ENCODE data around the gene SLC39A9.

Gene SLC39A9

GRCh38 chr14:69364378-69364777 is 34.1 kb upstream of the SLC39A9 start:
- Histone ChIP-seq H3K9me3 (replicated peaks in 1 of 11) (no peaks in the 10 kb centered on the region), H3K27ac (no peak overlapping the region), H3K4me1 (peaks cover 0 to 7% (median 0%) of the 10 kb centered on the region in 10 experiments; a peak in 4 of 20 replicates), H3K4me3 (no peak overlapping the region), H3K9ac (no peak overlapping the region), H3K36me3 (peaks cover 0 to 2% (median 0%) of the 10 kb centered on the region in 11 experiments; a peak in 1 of 22 replicates), H3K4me2 (no peak overlapping the region), H3K27me3 (no peaks in the 10 kb centered on the region), H4K20me1 (no peaks in the 10 kb centered on the region; a peak in 1 of 22 replicates)
- no peak for TF ChIP-seq Cebpa-rat (IDR thresholded peaks at IDR 0.05)

GRCh38 chr14:69366069-69366468 is 32.4 kb upstream of the SLC39A9 start:
- no peak overlapping the region for H3K4me3 ChIP-seq
- no peaks in the 10 kb centered on the region for H4K20me1 ChIP-seq
- peaks cover 0 to 10% (median 0%) of the 10 kb centered on the region in 11 experiments; a peak in 2 of 22 replicates for H3K36me3 ChIP-seq
- H3K4me2 ChIP-seq = no peak overlapping the region
- no peak for TF ChIP-seq Cebpa-rat (IDR thresholded peaks at IDR 0.05)
- H3K9me3 ChIP-seq (replicated peaks in 1 of 11) = no peaks in the 10 kb centered on the region
- no peaks in the 10 kb centered on the region for H3K4me1 ChIP-seq
- H3K27ac ChIP-seq = no peak overlapping the region
- no peaks in the 10 kb centered on the region for H3K27me3 ChIP-seq
- H3K9ac ChIP-seq = no peak overlapping the region

- Histone ChIP-seq H3K4me1 (no peaks in the 10 kb centered on the region), H3K27ac (no peak overlapping the region), H3K27me3 (no peaks in the 10 kb centered on the region), H3K9me3 (replicated peaks in 1 of 11) (no peaks in the 10 kb centered on the region), H3K4me2 (no peak overlapping the region), H3K9ac (no peak overlapping the region), H4K20me1 (no peaks in the 10 kb centered on the region), H3K4me3 (no peak overlapping the region), H3K36me3 (peaks cover 0 to 10% (median 0%) of the 10 kb centered on the region in 11 experiments; a peak in 4 of 22 replicates)
- no peak for TF ChIP-seq Cebpa-rat (IDR thresholded peaks at IDR 0.05)
Measured at GRCh38 chr14:69366761-69367160, 31.7 kb upstream of the SLC39A9 start.

- Histone ChIP-seq H3K4me1 (no peaks in the 10 kb centered on the region), H3K4me3 (no peak overlapping the region), H3K27me3 (no peaks in the 10 kb centered on the region), H3K4me2 (no peak overlapping the region), H3K27ac (no peak overlapping the region), H4K20me1 (no peaks in the 10 kb centered on the region; a peak in 1 of 22 replicates), H3K9ac (no peak overlapping the region), H3K36me3 (peaks cover 0 to 22% (median 9%) of the 10 kb centered on the region in 11 experiments; a peak in 11 of 22 replicates), H3K9me3 (replicated peaks in 1 of 11) (no peaks in the 10 kb centered on the region)
- no peak for TF ChIP-seq Cebpa-rat (IDR thresholded peaks at IDR 0.05)
Measured at GRCh38 chr14:69368381-69368780, 30.1 kb upstream of the SLC39A9 start.

GRCh38 chr14:69370061-69370460 is 28.4 kb upstream of the SLC39A9 start:
- Histone ChIP-seq H4K20me1 (no peaks in the 10 kb centered on the region; a peak in 2 of 22 replicates), H3K27me3 (no peaks in the 10 kb centered on the region), H3K9ac (no peak overlapping the region), H3K4me2 (no peak overlapping the region), H3K27ac (no peak overlapping the region), H3K4me1 (no peaks in the 10 kb centered on the region), H3K4me3 (no peak overlapping the region), H3K9me3 (replicated peaks in 1 of 11) (peaks cover 0 to 5% (median under 1%) of the 10 kb centered on the region in 11 experiments; a peak in 7 of 22 replicates), H3K36me3 (peaks cover 6 to 36% (median 19%) of the 10 kb centered on the region in 11 experiments; a peak in 21 of 22 replicates)
- no peak for TF ChIP-seq Cebpa-rat (IDR thresholded peaks at IDR 0.05)

GRCh38 chr14:69372146-69372545 is 26.3 kb upstream of the SLC39A9 start:
- no peaks in the 10 kb centered on the region; a peak in 2 of 22 replicates for H4K20me1 ChIP-seq
- no peak overlapping the region for H3K4me2 ChIP-seq
- H3K9ac ChIP-seq = no peak overlapping the region
- H3K27ac ChIP-seq = no peak overlapping the region
- H3K4me1 ChIP-seq = no peaks in the 10 kb centered on the region
- no peak for TF ChIP-seq Cebpa-rat (IDR thresholded peaks at IDR 0.05)
- peaks cover 16 to 26% (median 22%) of the 10 kb centered on the region in 11 experiments for H3K9me3 ChIP-seq (replicated peaks in 1 of 11)
- H3K27me3 ChIP-seq = no peaks in the 10 kb centered on the region
- H3K4me3 ChIP-seq = no peak overlapping the region
- H3K36me3 ChIP-seq = peaks cover 27 to 57% (median 40%) of the 10 kb centered on the region in 11 experiments

- H3K4me1 ChIP-seq = no peaks in the 10 kb centered on the region
- H3K27ac ChIP-seq = no peak overlapping the region
- H3K9ac ChIP-seq = no peak overlapping the region
- H4K20me1 ChIP-seq = peaks cover 0 to 8% (median 0%) of the 10 kb centered on the region in 11 experiments; a peak in 4 of 22 replicates
- H3K9me3 ChIP-seq (replicated peaks in 1 of 11) = peaks cover 16 to 30% (median 26%) of the 10 kb centered on the region in 11 experiments
- H3K4me3 ChIP-seq = no peak overlapping the region
- H3K4me2 ChIP-seq = no peak overlapping the region
- H3K36me3 ChIP-seq = peaks cover 37 to 66% (median 49%) of the 10 kb centered on the region in 11 experiments
- H3K27me3 ChIP-seq = no peaks in the 10 kb centered on the region
- TF ChIP-seq Cebpa-rat (IDR thresholded peaks at IDR 0.05) = no peak
Measured at GRCh38 chr14:69373104-69373503, 25.4 kb upstream of the SLC39A9 start.

- H3K27me3 ChIP-seq = no peaks in the 10 kb centered on the region
- no peak overlapping the region for H3K9ac ChIP-seq
- H3K4me1 ChIP-seq = no peaks in the 10 kb centered on the region
- peaks cover 16 to 30% (median 26%) of the 10 kb centered on the region in 11 experiments for H3K9me3 ChIP-seq (replicated peaks in 1 of 11)
- H3K4me3 ChIP-seq = no peak overlapping the region
- H3K36me3 ChIP-seq = peaks cover 46 to 77% (median 61%) of the 10 kb centered on the region in 11 experiments
- no peak overlapping the region for H3K27ac ChIP-seq
- no peak overlapping the region for H3K4me2 ChIP-seq
- peaks cover 0 to 15% (median 5%) of the 10 kb centered on the region in 11 experiments; a peak in 7 of 22 replicates for H4K20me1 ChIP-seq
- no peak for TF ChIP-seq Cebpa-rat (IDR thresholded peaks at IDR 0.05)
Measured at GRCh38 chr14:69374235-69374634, 24.3 kb upstream of the SLC39A9 start.

- H3K4me3 ChIP-seq = no peak overlapping the region
- peaks cover 0 to 23% (median 12%) of the 10 kb centered on the region in 11 experiments; a peak in 8 of 22 replicates for H4K20me1 ChIP-seq
- H3K4me1 ChIP-seq = no peaks in the 10 kb centered on the region
- peaks cover 16 to 30% (median 26%) of the 10 kb centered on the region in 11 experiments for H3K9me3 ChIP-seq (replicated peaks in 1 of 11)
- H3K27me3 ChIP-seq = no peaks in the 10 kb centered on the region
- no peak overlapping the region for H3K4me2 ChIP-seq
- no peak overlapping the region for H3K27ac ChIP-seq
- H3K36me3 ChIP-seq = peaks cover 56 to 85% (median 70%) of the 10 kb centered on the region in 11 experiments
- no peak overlapping the region for H3K9ac ChIP-seq
- TF ChIP-seq Cebpa-rat (IDR thresholded peaks at IDR 0.05) = no peak
Measured at GRCh38 chr14:69375182-69375581, 23.3 kb upstream of the SLC39A9 start.

- H3K9ac ChIP-seq = no peak overlapping the region
- peaks cover 61 to 90% (median 76%) of the 10 kb centered on the region in 11 experiments for H3K36me3 ChIP-seq
- peaks cover 0 to 28% (median 17%) of the 10 kb centered on the region in 11 experiments; a peak in 16 of 22 replicates for H4K20me1 ChIP-seq
- no peaks in the 10 kb centered on the region for H3K27me3 ChIP-seq
- no peak for TF ChIP-seq Cebpa-rat (IDR thresholded peaks at IDR 0.05)
- H3K9me3 ChIP-seq (replicated peaks in 1 of 11) = peaks cover 16 to 30% (median 26%) of the 10 kb centered on the region in 11 experiments
- H3K4me2 ChIP-seq = no peak overlapping the region
- no peak overlapping the region for H3K4me3 ChIP-seq
- H3K27ac ChIP-seq = no peak overlapping the region
- H3K4me1 ChIP-seq = no peaks in the 10 kb centered on the region
Measured at GRCh38 chr14:69375722-69376121, 22.8 kb upstream of the SLC39A9 start.

Data from BLaER1 treated with 17β-estradiol and CSF1 and Interleukin-3, amounts not matched to agents 10 nM and 100 nM (cell line).